Measurements from ENCODE around the gene DNAJB11. TPM values are rescaled to one million over a fixed set of nuclear protein-coding genes. Genes with fewer than 3 reads are reported as not detected.

DNAJB11 gene
- total and polyA plus RNA-seq, 2 experiments from 2014 or later = 72.6 to 85.6 TPM

- H3K4me3 ChIP-seq = no peak overlapping the region
- no peak for ATAC-seq
- Mint-ChIP-seq H3K27me3 (ENCODE audit: insufficient read depth, low read depth, poor library complexity) (peaks cover 6% of the 10 kb centered on the region), H3K36me3 (ENCODE audit: low read depth) (no peaks in the 10 kb centered on the region), H3K9me3 (peaks cover 3% of the 10 kb centered on the region; the same call in 1 of the 3 replicates), H3K4me1 (peaks cover 7% of the 10 kb centered on the region), H3K27ac (no peak overlapping the region), H3K4me3 (no peak overlapping the region)
- H3K27ac ChIP-seq (ENCODE audit: low read depth) = no peak overlapping the region
- no peak for DNase-seq (ENCODE audit: low spot score)
- TF ChIP-seq NANOG (IDR thresholded peaks at IDR 0.05; ENCODE audit: borderline replicate concordance) (no peak), ETS1 (IDR thresholded peaks at IDR 0.05) (no peak), CTCF (conservative IDR thresholded peaks at IDR 0.05; ENCODE audit: low read depth in 2 of 2) (no peak), POLR2AphosphoS5 (IDR thresholded peaks at IDR 0.05; ENCODE audit: low read depth) (no peak), JUNB (IDR thresholded peaks at IDR 0.05; ENCODE audit: unreplicated experiment) (no peak), STAT1 (IDR thresholded peaks at IDR 0.05; ENCODE audit: unreplicated experiment) (no peak), ZNF114 (CRISPR knock-in tag; IDR thresholded peaks at IDR 0.05) (no peak), CREB1 (CRISPR knock-in tag; IDR thresholded peaks at IDR 0.05; ENCODE audit: low read depth) (no peak), ZNF462 (CRISPR knock-in tag; IDR thresholded peaks at IDR 0.05) (no peak), ZNF331 (CRISPR knock-in tag; IDR thresholded peaks at IDR 0.05; ENCODE audit: low read depth) (no peak)
- no peaks in the 10 kb centered on the region for H4K20me1 ChIP-seq (replicated peaks; ENCODE audit: insufficient read depth)
- H3K4me1 ChIP-seq (ENCODE audit: insufficient read depth) = peaks cover 6% of the 10 kb centered on the region; the same call in 1 of the 2 replicates
- no peaks in the 10 kb centered on the region for H3K9me2 ChIP-seq (ENCODE audit: insufficient read depth)
- no peaks in the 10 kb centered on the region for H3K36me3 ChIP-seq (ENCODE audit: insufficient read depth)
- H3K4me2 ChIP-seq = no peak overlapping the region
- H3K79me2 ChIP-seq (replicated peaks; ENCODE audit: insufficient read depth) = no peaks in the 10 kb centered on the region
- no peaks in the 10 kb centered on the region for H3K27me3 ChIP-seq (ENCODE audit: insufficient read depth)
- H2AFZ ChIP-seq = no peak overlapping the region
- no peaks in the 10 kb centered on the region for H3F3A ChIP-seq (replicated peaks; ENCODE audit: low read depth)
Measured at GRCh38 chr3:186612065-186612464, 41.5 kb downstream of the DNAJB11 start.
